GM21529 (cell line): ENCODE measurements around the gene TCTA.

Source experiments
- ATAC-seq: cut with Tn5 transposase; IDR thresholded peaks from one replicate; pipeline ENCODE4 v1.9.1; 2021; ENCODE audit not compliant: unreplicated experiment

The TCTA gene

GRCh38 chr3:49410066-49410845 lies 2.0 kb upstream of the TCTA start:
- no peak for ATAC-seq

- ATAC-seq = no peak
Measured at GRCh38 chr3:49410846-49411534, 1.2 kb upstream of the TCTA start.

- peak; percentile 21 for ATAC-seq
Measured at GRCh38 chr3:49411535-49411967, 672 bp upstream of the TCTA start.

- no peak for ATAC-seq
Measured at GRCh38 chr3:49412632-49413337, 562 bp downstream of the TCTA start.

GRCh38 chr3:49413338-49413734 lies 1.1 kb downstream of the TCTA start:
- ATAC-seq = no peak

GRCh38 chr3:49414753-49415152 lies 2.5 kb downstream of the TCTA start:
- ATAC-seq = no peak

- no peak for ATAC-seq
Measured at GRCh38 chr3:49415931-49416601, 3.8 kb downstream of the TCTA start.

- ATAC-seq = no peak
Measured at GRCh38 chr3:49416867-49417266, 4.6 kb downstream of the TCTA start.

- no peak for ATAC-seq
Measured at GRCh38 chr3:49417516-49418120, 5.4 kb downstream of the TCTA start.

GRCh38 chr3:49421890-49422378 lies 9.7 kb downstream of the TCTA start:
- ATAC-seq = no peak

GRCh38 chr3:49422379-49423248 lies 10.4 kb downstream of the TCTA start, which contains the start of gene AMT:
Gene AMT, minus strand, starts transcription at chr3:49422473. Its CDS starts 23 bp downstream, at chr3:49422450.
- no peak for ATAC-seq

GRCh38 chr3:49424816-49425215 lies 12.6 kb downstream of the TCTA start:
- no peak for ATAC-seq

GRCh38 chr3:49427586-49427985 lies 15.4 kb downstream of the TCTA start:
- ATAC-seq = no peak

- ATAC-seq = peak; percentile 10
Measured at GRCh38 chr3:49428752-49429080, 16.5 kb downstream of the TCTA start.

- ATAC-seq = no peak
Measured at GRCh38 chr3:49434731-49435130, 22.5 kb downstream of the TCTA start.

GRCh38 chr3:49445391-49445790 lies 33.2 kb downstream of the TCTA start:
- no peak for ATAC-seq

GRCh38 chr3:49453621-49454020 lies 41.4 kb downstream of the TCTA start:
- no peak for ATAC-seq

- no peak for ATAC-seq
Measured at GRCh38 chr3:49454458-49454857, 42.2 kb downstream of the TCTA start.

- no peak for ATAC-seq
Measured at GRCh38 chr3:49454898-49455681, 42.9 kb downstream of the TCTA start.
